ENCODE data around the gene PAM16. TPM values are rescaled to one million over a fixed set of nuclear protein-coding genes. Genes with fewer than 3 reads are reported as not detected.

Gene PAM16
- total and polyA plus RNA-seq, 2 experiments from 2014 or later = 71.8 to 72.5 TPM

- no peak overlapping the region for H3K4me3 ChIP-seq
- no peaks in the 10 kb centered on the region for H3K36me3 ChIP-seq
- no peak for TF ChIP-seq CTCF (IDR thresholded peaks at IDR 0.05; ENCODE audit: low read depth, low read length)
- H3K4me1 ChIP-seq (ENCODE audit: low read depth) = no peaks in the 10 kb centered on the region
- H3K27me3 ChIP-seq = no peaks in the 10 kb centered on the region
- H3K27ac ChIP-seq = no peak overlapping the region
- no peaks in the 10 kb centered on the region for H3K9me3 ChIP-seq (ENCODE audit: low read depth)
- DNase-seq (ENCODE audit: low read depth in 1 of 2, low spot score in 1 of 2) = no peak
Observed at GRCh38 chr16:4361033-4361943, 10.2 kb upstream of the PAM16 start.

- DNase-seq (ENCODE audit: low read depth in 1 of 2, low spot score in 1 of 2) = peak in 1 of 2 donors; percentile 26
- Histone ChIP-seq H3K27me3 (no peaks in the 10 kb centered on the region), H3K4me3 (no peak overlapping the region), H3K9me3 (ENCODE audit: low read depth) (no peaks in the 10 kb centered on the region), H3K36me3 (no peaks in the 10 kb centered on the region), H3K27ac (no peak overlapping the region), H3K4me1 (ENCODE audit: low read depth) (no peaks in the 10 kb centered on the region)
- TF ChIP-seq CTCF (IDR thresholded peaks at IDR 0.05; ENCODE audit: low read depth, low read length) = no peak
Observed at GRCh38 chr16:4360538-4361021, 9.5 kb upstream of the PAM16 start.

- no peak overlapping the region for H3K27ac ChIP-seq
- no peak overlapping the region for H3K4me3 ChIP-seq
- no peaks in the 10 kb centered on the region for H3K9me3 ChIP-seq (ENCODE audit: low read depth)
- DNase-seq (ENCODE audit: low read depth in 1 of 2, low spot score in 1 of 2) = no peak
- no peaks in the 10 kb centered on the region for H3K4me1 ChIP-seq (ENCODE audit: low read depth)
- no peaks in the 10 kb centered on the region for H3K36me3 ChIP-seq
- H3K27me3 ChIP-seq = no peaks in the 10 kb centered on the region
- no peak for TF ChIP-seq CTCF (IDR thresholded peaks at IDR 0.05; ENCODE audit: low read depth, low read length)
Observed at GRCh38 chr16:4359914-4360313, 8.8 kb upstream of the PAM16 start.

- DNase-seq (ENCODE audit: low read depth in 1 of 2, low spot score in 1 of 2) = peak; percentile 58 to 79
- Histone ChIP-seq H3K4me3 (no peak overlapping the region), H3K4me1 (ENCODE audit: low read depth) (no peaks in the 10 kb centered on the region), H3K27me3 (no peaks in the 10 kb centered on the region), H3K36me3 (no peaks in the 10 kb centered on the region), H3K9me3 (ENCODE audit: low read depth) (no peaks in the 10 kb centered on the region), H3K27ac (no peak overlapping the region)
- peak; percentile 95 for TF ChIP-seq CTCF (IDR thresholded peaks at IDR 0.05; ENCODE audit: low read depth, low read length)
Observed at GRCh38 chr16:4358831-4359561, 7.9 kb upstream of the PAM16 start.

GRCh38 chr16:4358236-4358635 lies 7.1 kb upstream of the PAM16 start:
- no peaks in the 10 kb centered on the region for H3K4me1 ChIP-seq (ENCODE audit: low read depth)
- no peaks in the 10 kb centered on the region for H3K9me3 ChIP-seq (ENCODE audit: low read depth)
- no peaks in the 10 kb centered on the region for H3K27me3 ChIP-seq
- no peak overlapping the region for H3K27ac ChIP-seq
- DNase-seq (ENCODE audit: low read depth in 1 of 2, low spot score in 1 of 2) = no peak
- no peaks in the 10 kb centered on the region for H3K36me3 ChIP-seq
- TF ChIP-seq CTCF (IDR thresholded peaks at IDR 0.05; ENCODE audit: low read depth, low read length) = no peak
- no peak overlapping the region for H3K4me3 ChIP-seq
